ENCODE data around the gene ERICH2.

The ERICH2 gene

GRCh38 chr2:170818036-170818751 is 48.0 kb downstream of the ERICH2 start:
- DNase-seq = no peak

DNA sequence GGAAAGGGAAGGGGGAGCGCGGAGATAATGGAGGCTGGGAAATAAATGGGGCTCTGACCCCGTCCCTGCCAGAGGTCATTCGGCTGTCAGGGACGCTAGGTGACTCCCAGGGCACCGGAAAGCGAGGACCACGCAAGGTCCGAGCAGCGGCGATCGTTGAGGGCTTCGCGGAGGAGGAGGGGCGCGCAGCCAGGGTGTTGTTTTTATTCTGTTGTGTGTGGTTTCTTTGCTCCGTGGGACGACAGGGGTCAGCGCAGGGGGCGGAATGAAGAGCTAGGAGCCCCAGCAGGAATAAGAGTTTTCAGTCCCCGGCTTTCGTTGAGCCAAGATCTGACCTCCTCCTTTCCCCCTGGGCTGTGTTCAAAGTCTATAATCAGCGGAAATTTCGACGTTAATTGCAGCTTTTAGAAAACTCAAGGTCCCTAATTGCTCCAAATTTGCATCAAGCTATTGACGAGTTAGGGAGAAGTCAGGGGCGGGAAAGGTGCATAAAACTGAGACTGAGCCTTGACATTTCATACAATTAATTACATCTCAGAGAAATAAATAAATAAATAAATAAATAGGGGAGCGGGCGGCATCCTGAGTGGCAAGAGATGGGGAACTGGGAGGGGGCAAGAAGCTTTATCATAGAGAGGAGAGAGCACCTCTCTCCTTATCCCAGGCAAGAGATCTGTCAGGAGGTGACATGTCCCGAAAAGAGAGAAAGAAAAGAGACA is 48.7 kb downstream of the ERICH2 start:
- DNase-seq = no peak

- DNase-seq = no peak
Observed at GRCh38 chr2:170819680-170820664, 49.8 kb downstream of the ERICH2 start.

- DNase-seq = no peak
Observed at GRCh38 chr2:170820757-170821530, 50.8 kb downstream of the ERICH2 start.

GRCh38 chr2:170821531-170822289 is 51.5 kb downstream of the ERICH2 start:
- no peak for DNase-seq

DNA sequence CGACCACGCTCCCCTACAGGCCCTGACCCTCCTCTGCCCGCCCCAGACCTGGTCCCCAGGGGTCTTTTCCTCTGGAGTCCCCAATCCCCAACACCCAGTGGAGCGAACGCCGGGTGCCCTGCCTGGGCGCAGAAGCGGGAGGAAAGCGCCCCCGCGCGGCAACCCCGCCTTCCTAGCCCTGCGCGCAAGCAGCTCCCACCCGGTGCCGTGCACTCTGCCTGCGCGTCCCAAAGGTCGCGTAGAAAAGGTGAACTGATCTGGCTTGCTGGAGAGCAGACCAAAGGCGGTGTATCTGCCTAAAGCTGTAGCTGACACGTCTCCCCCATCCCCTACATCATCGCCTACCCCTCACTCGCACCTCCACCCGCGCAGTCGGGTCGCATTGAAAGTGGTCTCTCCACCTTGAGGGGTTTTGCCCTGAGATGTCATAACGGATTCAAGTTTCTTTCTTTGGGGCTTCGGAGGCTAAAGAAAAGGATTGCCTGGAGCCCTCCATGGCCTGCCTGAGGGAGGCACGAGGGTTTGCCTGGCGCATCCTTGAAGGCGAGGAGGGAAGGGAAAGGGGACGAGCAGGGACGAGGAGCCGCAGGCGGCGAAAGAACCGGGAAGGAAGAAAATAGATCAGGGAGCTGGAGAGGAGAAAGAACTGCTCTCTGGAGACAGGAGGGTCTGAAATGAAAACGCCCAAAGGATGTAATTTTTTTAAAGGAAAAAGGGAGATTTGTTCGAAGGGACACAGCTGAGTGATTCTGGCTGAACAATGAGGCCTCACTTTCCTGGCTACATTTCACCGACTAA is 52.3 kb downstream of the ERICH2 start:
- DNase-seq = no peak

- DNase-seq = no peak
Observed at GRCh38 chr2:170823088-170823897, 53.1 kb downstream of the ERICH2 start.

GRCh38 chr2:170823898-170824215 is 53.7 kb downstream of the ERICH2 start:
- no peak for DNase-seq

GRCh38 chr2:170824526-170825015 is 54.4 kb downstream of the ERICH2 start:
- DNase-seq = no peak

- DNase-seq = no peak
Observed at GRCh38 chr2:170827841-170828532, 57.8 kb downstream of the ERICH2 start.

DNA sequence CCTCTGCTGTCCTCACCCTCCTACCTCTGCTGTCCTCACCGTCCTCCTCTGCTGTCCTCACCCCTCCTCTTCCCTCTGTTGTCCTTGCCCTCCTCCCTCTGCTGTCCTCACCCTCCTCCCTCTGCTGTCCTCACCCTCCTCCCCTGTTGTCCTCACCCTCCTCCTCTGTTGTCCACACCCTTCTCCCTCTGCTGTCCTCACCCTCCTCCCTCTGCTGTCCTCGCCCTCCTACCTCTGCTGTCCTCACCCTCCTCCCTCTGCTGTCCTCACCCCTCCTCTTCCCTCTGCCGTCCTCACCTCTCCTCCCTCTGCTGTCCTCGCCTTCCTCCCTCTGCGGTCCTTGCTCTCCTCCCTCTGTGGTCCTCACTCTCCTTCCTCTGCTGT is 58.3 kb downstream of the ERICH2 start:
- DNase-seq = no peak

GRCh38 chr2:170829036-170829435 is 58.9 kb downstream of the ERICH2 start:
- DNase-seq = no peak

DNA sequence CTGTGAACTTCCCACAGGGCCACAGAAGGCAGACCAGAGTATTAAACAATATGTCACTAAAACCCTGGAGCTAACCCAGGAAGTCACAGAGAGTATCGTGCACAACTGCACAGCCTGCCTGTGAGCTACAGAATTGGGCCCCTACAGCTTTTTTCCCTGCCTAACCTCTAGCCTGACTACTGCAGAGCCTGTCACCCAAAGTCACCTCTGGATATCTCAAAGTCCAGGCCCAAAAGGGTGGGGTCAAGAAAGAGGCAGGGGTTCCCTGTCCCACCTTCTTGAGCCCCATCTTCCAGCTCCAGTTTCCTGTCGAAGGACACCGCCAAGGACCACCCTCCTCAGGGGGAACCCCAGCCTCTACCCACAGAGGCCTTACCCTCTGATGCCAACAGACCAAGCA is 60.0 kb downstream of the ERICH2 start:
- no peak for DNase-seq

DNA sequence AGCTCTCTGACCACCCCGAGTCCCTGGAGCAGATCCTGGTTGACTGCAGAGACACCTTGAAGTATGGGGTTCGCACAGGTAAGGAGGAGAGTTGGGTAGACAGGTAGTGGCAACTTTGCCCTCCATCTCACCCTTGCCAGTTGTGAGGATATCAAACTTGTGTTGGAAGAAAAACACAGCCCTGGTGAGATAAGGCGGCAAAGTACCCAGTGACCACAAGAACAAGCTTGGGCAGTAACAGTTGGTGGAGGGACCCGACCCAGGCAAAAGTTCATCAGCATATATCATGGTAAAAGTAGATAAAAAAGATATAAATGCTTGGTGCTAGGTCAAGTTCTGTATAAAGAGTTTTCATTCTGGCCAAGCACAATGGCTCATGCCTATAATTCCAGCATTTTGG is 60.9 kb downstream of the ERICH2 start:
- DNase-seq = no peak

- no peak for DNase-seq
Observed at GRCh38 chr2:170836027-170836426, 65.8 kb downstream of the ERICH2 start.

- no peak for DNase-seq
Observed at GRCh38 chr2:170840717-170841210, 70.6 kb downstream of the ERICH2 start.

DNA sequence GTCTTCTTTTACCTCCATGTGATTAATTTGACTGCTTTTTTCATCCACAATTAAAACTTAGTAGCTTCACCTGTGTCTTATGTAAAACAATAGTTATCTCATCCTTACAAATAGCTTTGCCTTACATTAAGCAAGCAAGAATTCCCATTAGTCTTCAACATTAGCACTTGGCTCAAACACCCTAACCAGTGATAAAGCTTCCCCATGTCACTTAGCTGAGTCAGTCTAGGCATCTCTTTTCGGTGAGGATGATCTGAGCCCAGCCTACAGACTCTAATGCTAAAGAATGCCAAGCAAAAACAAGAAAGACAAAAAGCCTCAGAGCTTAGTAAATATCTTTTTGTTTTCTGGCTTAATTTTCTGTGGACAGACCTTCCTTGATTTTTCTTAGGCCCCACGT is 72.6 kb downstream of the ERICH2 start:
- no peak for DNase-seq

DNA sequence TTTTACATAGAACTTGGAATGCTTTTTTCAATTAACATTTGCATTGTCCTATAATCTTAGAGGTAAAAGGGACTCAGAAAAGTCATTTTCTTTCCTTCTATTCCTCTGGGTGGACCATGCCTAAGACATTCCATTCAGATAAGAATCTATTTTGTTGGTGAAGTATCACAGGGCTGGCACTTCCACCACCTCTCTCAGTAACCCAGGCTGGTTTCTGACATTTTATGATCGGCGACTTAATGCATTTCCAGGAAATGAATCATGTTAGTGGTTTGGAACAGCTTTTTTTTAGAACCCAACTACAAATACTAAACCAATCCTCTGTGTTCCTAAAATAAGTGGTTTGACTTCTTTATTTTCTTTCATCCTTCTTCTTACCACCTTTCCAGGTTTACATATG is 73.5 kb downstream of the ERICH2 start:
- DNase-seq = no peak

- no peak for DNase-seq
Observed at GRCh38 chr2:170845343-170845742, 75.2 kb downstream of the ERICH2 start.

Measured in NCI-H2029 treated with DMSO at 0.1 percent for 48 hours (cell line).